NOMO-1 treated with dmso at 0.1 percent for 144 hours (cell line): Measurements from ENCODE around the gene CHP1.
"Not testable (repeated sequence)": the region's sequence is repeated elsewhere in the genome, so short reads cannot be mapped to it uniquely, and the experiment has no call there.

ENCODE experiments used
- DNase-seq: peaks from one replicate; lab custom pipeline; 2025; ENCODE audit not compliant: unreplicated experiment; lab: John Stamatoyannopoulos, UW

The CHP1 gene

GRCh38 chr15:41289953-41290352 is 58.9 kb downstream of the CHP1 start:
- DNase-seq, result no peak

- peak; percentile 85 for DNase-seq
Measured at GRCh38 chr15:41291065-41291631, 60.1 kb downstream of the CHP1 start.

GRCh38 chr15:41292521-41292920 is 61.5 kb downstream of the CHP1 start:
- no peak for DNase-seq

- not testable (repeated sequence) for DNase-seq
Measured at GRCh38 chr15:41301139-41301538, 70.1 kb downstream of the CHP1 start.

- DNase-seq, result no peak
Measured at GRCh38 chr15:41301587-41301986, 70.5 kb downstream of the CHP1 start.

- no peak for DNase-seq
Measured at GRCh38 chr15:41304149-41304770, 73.2 kb downstream of the CHP1 start.

GRCh38 chr15:41307679-41308078 is 76.6 kb downstream of the CHP1 start:
- no peak for DNase-seq

GRCh38 chr15:41309226-41309905 is 78.3 kb downstream of the CHP1 start:
- no peak for DNase-seq

- not testable (repeated sequence) for DNase-seq
Measured at GRCh38 chr15:41320805-41321330, 89.8 kb downstream of the CHP1 start.

GRCh38 chr15:41323611-41324010 is 92.5 kb downstream of the CHP1 start:
- no peak for DNase-seq

GRCh38 chr15:41331281-41331680 is 100.2 kb downstream of the CHP1 start:
- no peak for DNase-seq
